Measurements from ENCODE around the gene MEN1. TPM values are rescaled to one million over a fixed set of nuclear protein-coding genes. Genes with fewer than 3 reads are reported as not detected.
A peak's percentile ranks its signal among the peaks of the same experiment; 100 is the strongest.
"Not testable (repeated sequence)": the region's sequence is repeated elsewhere in the genome, so short reads cannot be mapped to it uniquely, and the experiment has no call there.

The MEN1 gene
- total and polyA plus RNA-seq, 7 experiments from 2014 or later = 25.7 to 54.9 (median 38.0) TPM

DNA sequence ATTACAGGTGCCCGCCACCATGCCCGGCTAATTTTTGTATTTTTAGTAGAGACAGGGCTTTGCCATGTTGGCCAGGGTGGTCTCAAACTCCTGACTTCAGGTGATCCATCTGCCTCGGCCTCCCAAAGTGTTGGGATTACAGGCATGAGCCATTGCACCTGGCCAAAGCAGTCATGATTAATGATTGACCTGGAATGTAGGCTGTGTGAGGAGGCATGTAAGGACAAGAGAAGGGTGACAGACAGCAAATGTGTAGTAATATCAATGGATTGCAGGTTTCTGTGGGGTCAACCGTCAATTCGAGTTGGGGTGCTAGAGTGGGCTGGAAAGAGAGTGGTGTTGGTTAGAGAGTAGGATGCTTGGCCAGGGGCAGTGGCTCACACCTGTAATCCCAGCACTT, 5.1 kb upstream of the MEN1 start:
- H3K9me3 ChIP-seq (ENCODE audit: control insufficient read depth in 2 of 3, low read length in 3 of 3); H3K27ac ChIP-seq (ENCODE audit: low read depth, low read length); H3K4me3 ChIP-seq (ENCODE audit: low read length); H3K4me1 ChIP-seq (ENCODE audit: control insufficient read depth in 2 of 2, insufficient read depth in 2 of 2, low read length in 2 of 2); H3K27me3 Mint-ChIP-seq; intact Hi-C loops (cut with micrococcal nuclease); H3K27me3 ChIP-seq (ENCODE audit: control insufficient read depth in 2 of 2, insufficient read depth in 2 of 2, low read length in 2 of 2); H3K4me3 Mint-ChIP-seq; ATAC-seq; H3K36me3 Mint-ChIP-seq; POLR2A ChIA-PET; H3K36me3 ChIP-seq (ENCODE audit: control insufficient read depth in 2 of 3, insufficient read depth in 3 of 3, low read length in 3 of 3); H3K9me3 Mint-ChIP-seq; DNase-seq: not testable (repeated sequence)
- Mint-ChIP-seq H3K4me1 (peaks cover 3 to 11% (median 6%) of the 10 kb centered on the region in 7 donors), H3K27ac (peak overlapping the region in 1 of 9 donors; percentile 8)
- CTCF ChIA-PET = interaction anchor here (0.6 to 0.7 kb wide), 2 partner anchors 13 to 295 kb away, joined by 3 to 4 read pairs; no protein-coding TSS in a partner anchor

DNA sequence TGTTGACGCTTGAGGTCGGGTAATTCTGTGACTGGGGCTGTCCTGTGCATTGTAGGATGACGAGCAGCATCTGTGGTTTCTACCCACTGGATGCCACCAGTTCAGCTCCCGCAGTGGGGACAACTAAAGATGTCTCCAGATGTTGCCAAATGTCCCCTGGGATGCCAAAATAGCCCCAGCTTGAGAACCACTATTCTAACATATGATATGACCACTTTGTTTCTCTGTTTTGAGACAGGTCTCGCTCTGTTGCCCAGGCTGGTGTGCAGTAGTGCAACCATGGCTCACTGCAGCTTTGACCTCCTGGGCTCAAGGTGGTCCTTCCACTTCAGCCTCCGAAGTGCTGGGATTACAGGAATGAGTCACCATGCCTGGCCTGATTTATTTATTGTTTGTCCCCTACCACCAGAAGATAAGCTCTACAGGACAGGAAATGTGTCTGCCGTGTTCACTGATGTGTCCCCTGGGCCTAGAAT, 4.4 kb upstream of the MEN1 start:
- no peak overlapping the region for H3K4me3 Mint-ChIP-seq

GRCh38 chr11:64813826-64814225, 3.5 kb upstream of the MEN1 start:
- Histone ChIP-seq H3K36me3 (ENCODE audit: control insufficient read depth in 2 of 3, insufficient read depth in 3 of 3, low read length in 3 of 3) (peaks cover 0 to 6% (median 0%) of the 10 kb centered on the region in 3 experiments), H3K27me3 (ENCODE audit: control insufficient read depth in 2 of 2, insufficient read depth in 2 of 2, low read length in 2 of 2) (no peaks in the 10 kb centered on the region), H3K4me1 (ENCODE audit: control insufficient read depth in 2 of 2, insufficient read depth in 2 of 2, low read length in 2 of 2) (peaks cover 7 to 11% of the 10 kb centered on the region in 2 donors), H3K9me3 (ENCODE audit: control insufficient read depth in 2 of 3, low read length in 3 of 3) (no peaks in the 10 kb centered on the region), H3K27ac (ENCODE audit: low read depth, low read length) (no peak overlapping the region), H3K4me3 (ENCODE audit: low read length) (no peak overlapping the region)
- ChIA-PET POLR2A (interaction anchor here (0.6 to 0.7 kb wide), 3 partner anchors 39 to 332 kb away, joined by 4 to 8 read pairs (median 4); no protein-coding TSS in a partner anchor), CTCF (no interaction called here)
- Mint-ChIP-seq H3K4me3 (no peak overlapping the region), H3K27ac (no peak overlapping the region), H3K4me1 (peaks cover 13 to 21% (median 17%) of the 10 kb centered on the region in 7 donors), H3K9me3 (no peaks in the 10 kb centered on the region), H3K27me3 (peaks cover 0 to 6% (median 0%) of the 10 kb centered on the region in 5 donors), H3K36me3 (no peaks in the 10 kb centered on the region)
- intact Hi-C loops (cut with micrococcal nuclease) = no loop called here
- no peak for DNase-seq
- no peak for ATAC-seq

More for the DNA sequence above, 4.4 kb upstream of the MEN1 start:
- Mint-ChIP-seq H3K4me1 (peaks cover 6 to 14% (median 10%) of the 10 kb centered on the region in 7 donors), H3K27me3 (peaks cover 0 to 6% (median 0%) of the 10 kb centered on the region in 5 donors), H3K27ac (no peak overlapping the region), H3K36me3 (no peaks in the 10 kb centered on the region), H3K9me3 (no peaks in the 10 kb centered on the region)
- Histone ChIP-seq H3K4me3 (ENCODE audit: low read length) (no peak overlapping the region), H3K4me1 (ENCODE audit: control insufficient read depth in 2 of 2, insufficient read depth in 2 of 2, low read length in 2 of 2) (peaks cover under 1 to 3% of the 10 kb centered on the region in 2 donors), H3K36me3 (ENCODE audit: control insufficient read depth in 2 of 3, insufficient read depth in 3 of 3, low read length in 3 of 3) (peaks cover 0 to 6% (median 0%) of the 10 kb centered on the region in 3 experiments), H3K27me3 (ENCODE audit: control insufficient read depth in 2 of 2, insufficient read depth in 2 of 2, low read length in 2 of 2) (no peaks in the 10 kb centered on the region), H3K27ac (ENCODE audit: low read depth, low read length) (no peak overlapping the region), H3K9me3 (ENCODE audit: control insufficient read depth in 2 of 3, low read length in 3 of 3) (no peaks in the 10 kb centered on the region)
- no peak for ATAC-seq
- no peak for DNase-seq
- ChIA-PET POLR2A (no interaction called here), CTCF (no interaction called here)
- intact Hi-C loops (cut with micrococcal nuclease) = no loop called here

GRCh38 chr11:64810891-64811272, 531 bp upstream of the MEN1 start:
- DNase-seq (peak in 5 of 9 donors; percentile 60 to 76 (median 73)), ATAC-seq (peak; percentile 78)
- Mint-ChIP-seq H3K27me3 (peaks cover 0 to 6% (median 0%) of the 10 kb centered on the region in 5 donors), H3K9me3 (no peaks in the 10 kb centered on the region), H3K4me3 (peak overlapping the region; percentile 91 to 98 (median 96)), H3K36me3 (peaks cover 4 to 13% (median 5%) of the 10 kb centered on the region in 5 donors), H3K4me1 (peaks cover 22 to 34% (median 30%) of the 10 kb centered on the region in 7 donors), H3K27ac (peak overlapping the region; percentile 88 to 97 (median 94))
- H3K4me3 ChIP-seq (ENCODE audit: low read length) = peak overlapping the region; percentile 99
- no peaks in the 10 kb centered on the region for H3K27me3 ChIP-seq (ENCODE audit: control insufficient read depth in 2 of 2, insufficient read depth in 2 of 2, low read length in 2 of 2)
- intact Hi-C loops (cut with micrococcal nuclease) = loop anchor here (1.0 to 2.0 kb wide), 7 partner anchors 9 to 113 kb away; partner anchors contain the start of genes SF1 (in 2 of the 2), CDC42BPG (in 1 of the 2), PPP2R5B (in 1 of the 2) and RASGRP2 (in 1 of the 2)
- ChIA-PET POLR2A (interaction anchor here (0.7 to 4.9 kb wide), 17 partner anchors 9 to 324 kb away, joined by 3 to 56 read pairs (median 4); partner anchors contain the start of genes CDC42BPG, EHD1, FAU and MAJIN), CTCF (interaction anchor here (0.7 to 2.0 kb wide), 4 partner anchors 32 to 204 kb away, joined by 3 to 10 read pairs (median 4); partner anchors contain the start of genes CDC42BPG and SF1)
- no peaks in the 10 kb centered on the region for H3K9me3 ChIP-seq (ENCODE audit: control insufficient read depth in 2 of 3, low read length in 3 of 3)
- H3K36me3 ChIP-seq (ENCODE audit: control insufficient read depth in 2 of 3, insufficient read depth in 3 of 3, low read length in 3 of 3) = peaks cover 0 to 26% (median 5%) of the 10 kb centered on the region in 3 experiments
- H3K4me1 ChIP-seq (ENCODE audit: control insufficient read depth in 2 of 2, insufficient read depth in 2 of 2, low read length in 2 of 2) = peaks cover 7 to 11% of the 10 kb centered on the region in 2 donors
- H3K27ac ChIP-seq (ENCODE audit: low read depth, low read length) = peak overlapping the region; percentile 97

- H3K36me3 ChIP-seq (ENCODE audit: control insufficient read depth in 2 of 3, insufficient read depth in 3 of 3, low read length in 3 of 3) = peaks cover 0 to 37% (median 5%) of the 10 kb centered on the region in 3 experiments
- peak overlapping the region; percentile 99 for H3K4me3 ChIP-seq (ENCODE audit: low read length)
- Mint-ChIP-seq H3K27me3 (peaks cover 0 to 6% (median 0%) of the 10 kb centered on the region in 5 donors), H3K27ac (peak overlapping the region; percentile 80 to 97 (median 92)), H3K9me3 (no peaks in the 10 kb centered on the region), H3K4me3 (peak overlapping the region; percentile 91 to 98 (median 96)), H3K4me1 (peaks cover 23 to 34% (median 30%) of the 10 kb centered on the region in 7 donors), H3K36me3 (peaks cover 4 to 17% (median 6%) of the 10 kb centered on the region in 5 donors)
- peak; percentile 7 for ATAC-seq
- ChIA-PET POLR2A (interaction anchor here (0.6 to 4.9 kb wide), 8 partner anchors 13 to 290 kb away, joined by 3 to 56 read pairs (median 4); partner anchors contain the start of genes MAJIN, RASGRP2 and SF1), CTCF (interaction anchor here (0.6 to 2.0 kb wide), 3 partner anchors 34 to 518 kb away, joined by 3 to 10 read pairs (median 3); partner anchors contain the start of gene CDC42BPG)
- no peaks in the 10 kb centered on the region for H3K9me3 ChIP-seq (ENCODE audit: control insufficient read depth in 2 of 3, low read length in 3 of 3)
- intact Hi-C loops (cut with micrococcal nuclease) = loop anchor here (1.0 to 2.0 kb wide), 7 partner anchors 8 to 114 kb away; partner anchors contain the start of genes SF1 (in 2 of the 2), CDC42BPG (in 1 of the 2), PPP2R5B (in 1 of the 2) and RASGRP2 (in 1 of the 2)
- DNase-seq = peak in 1 of 9 donors; percentile 38
- peaks cover 7 to 11% of the 10 kb centered on the region in 2 donors for H3K4me1 ChIP-seq (ENCODE audit: control insufficient read depth in 2 of 2, insufficient read depth in 2 of 2, low read length in 2 of 2)
- peak overlapping the region; percentile 97 for H3K27ac ChIP-seq (ENCODE audit: low read depth, low read length)
- H3K27me3 ChIP-seq (ENCODE audit: control insufficient read depth in 2 of 2, insufficient read depth in 2 of 2, low read length in 2 of 2) = no peaks in the 10 kb centered on the region
These were observed 540 bp downstream of the MEN1 start for GRCh38 chr11:64809781-64810241.

- CTCF ChIA-PET = interaction anchor here (1.5 kb wide), 1 partner anchor 12 kb away, joined by 4 read pairs; no protein-coding TSS in a partner anchor
- peaks cover 16 to 31% of the 10 kb centered on the region in 2 donors for H3K4me1 ChIP-seq (ENCODE audit: control insufficient read depth in 2 of 2, insufficient read depth in 2 of 2, low read length in 2 of 2)
- H3K27me3 Mint-ChIP-seq = no peaks in the 10 kb centered on the region
- H3K27ac ChIP-seq (ENCODE audit: low read depth, low read length) = no peak overlapping the region
- peak overlapping the region in 3 of 10 donors; percentile 7 to 25 (median 12) for H3K4me3 Mint-ChIP-seq
- H3K36me3 Mint-ChIP-seq = peaks cover 4 to 17% (median 6%) of the 10 kb centered on the region in 5 donors
- POLR2A ChIA-PET = interaction anchor here (0.6 to 12.0 kb wide), 2 partner anchors 19 to 29 kb away, joined by 3 to 125 read pairs; partner anchors contain the start of gene SF1
- DNase-seq (no peak), ATAC-seq (no peak)
- peaks cover 0 to 49% (median 5%) of the 10 kb centered on the region in 3 experiments for H3K36me3 ChIP-seq (ENCODE audit: control insufficient read depth in 2 of 3, insufficient read depth in 3 of 3, low read length in 3 of 3)
- H3K9me3 Mint-ChIP-seq = no peaks in the 10 kb centered on the region
- no peak overlapping the region for H3K4me3 ChIP-seq (ENCODE audit: low read length)
- H3K27ac Mint-ChIP-seq = peak overlapping the region in 2 of 9 donors; percentile 12 to 36
- peaks cover 34 to 48% (median 36%) of the 10 kb centered on the region in 7 donors for H3K4me1 Mint-ChIP-seq
- intact Hi-C loops (cut with micrococcal nuclease) = no loop called here
- no peaks in the 10 kb centered on the region for H3K27me3 ChIP-seq (ENCODE audit: control insufficient read depth in 2 of 2, insufficient read depth in 2 of 2, low read length in 2 of 2)
- H3K9me3 ChIP-seq (ENCODE audit: control insufficient read depth in 2 of 3, low read length in 3 of 3) = no peaks in the 10 kb centered on the region
These were observed 4.9 kb downstream of the MEN1 start for GRCh38 chr11:64805481-64805880.
